Motor neuron (in vitro differentiated cells): ENCODE measurements around the gene EEF1AKMT3. TPM values are rescaled to one million over a fixed set of nuclear protein-coding genes. Genes with fewer than 3 reads are reported as not detected.
"Not testable (repeated sequence)": the region's sequence is repeated elsewhere in the genome, so short reads cannot be mapped to it uniquely, and the experiment has no call there.

Source experiments
- ATAC-seq, 8 experiments: fragments of 200-7000 bp; cut with Tn5 transposase; replicated peaks in 6 of 8; 2 replicates each; pipeline ENCODE4 v1.8.0; 2021; ENCODE audit warnings: mild to moderate bottlenecking in 8 of 8, moderate library complexity in 8 of 8
- H3K27ac ChIP-seq, 2 donors: fragments of 250-450 bp; sonication (Bioruptor Pico); 2 replicates each; pipeline ENCODE4 v1.9.0; 2021; ENCODE audit warnings: antibody characterized with exemption in 2 of 2, mild to moderate bottlenecking in 2 of 2, moderate library complexity in 1 of 2
- H3K4me1 ChIP-seq, 2 donors: fragments of 250-450 bp; sonication (Bioruptor Pico); replicated peaks in 1 of 2; 2 replicates each; pipeline ENCODE4 v1.6.1; 2021; ENCODE audit warnings: antibody characterized with exemption in 2 of 2, mild to moderate bottlenecking in 2 of 2, moderate library complexity in 1 of 2
- H3K4me3 ChIP-seq, 5 donors: fragments of 250-450 bp; sonication (Bioruptor Pico); 2 replicates each; pipeline ENCODE4 v1.9.0; 2021; ENCODE audit warnings: antibody characterized with exemption in 5 of 5, mild to moderate bottlenecking in 5 of 5, moderate library complexity in 4 of 5
- WGBS, 10 experiments: fragments of 450-650 bp; shearing (Covaris generic); methylation state at CpG; one replicate each; pipeline ENCODE4 v1.0.0; 2022; 5-methylcytosine and 5-hydroxymethylcytosine counted together
- in situ Hi-C, 9 experiments: fragments of 400-800 bp; cut with MboI; loops; one replicate each; pipeline ENCODE4 v1.15.0; 2021; ENCODE audit warnings: low sequenced_read_pairs in 9 of 9, low pct_unique_long_range_greater_than_20kb in 2 of 9; ENCODE audit not compliant: unreplicated experiment in 9 of 9
- total RNA-seq, 8 experiments: library from RNA; unstranded; fragments of 300-600 nt; gene quantifications; 2 replicates each; pipeline versions ENCODE4 v1.2.3 to v1.2.4, GENCODE V29; 2022

The EEF1AKMT3 gene
- total RNA-seq, 8 experiments from 2014 or later, result 1.5 to 15.0 (median 6.6) TPM

- 28 to 100% (median 85%) methylated on average over 1 to 6 of the region's 13 CpGs; no CpG with 5 or more reads in 5 of the 10 experiments for WGBS, 10 experiments
- in situ Hi-C loops, result loop anchor here in 6 of 9 experiments (25.0 kb wide), 1 partner anchor 97 kb away; no protein-coding TSS in a partner anchor
- Histone ChIP-seq H3K4me3 (no peak overlapping the region), H3K4me1 (no peaks in the 10 kb centered on the region), H3K27ac (no peak overlapping the region)
- peak in 1 of 8 experiments; percentile 10 for ATAC-seq
Measured at GRCh38 chr12:57815177-57816000, 43.0 kb downstream of the EEF1AKMT3 start.

- WGBS, 10 experiments, result 47 to 100% (median 82%) methylated on average over 1 to 3 of the region's 3 CpGs; no CpG with 5 or more reads in 2 of the 10 experiments
- no peak for ATAC-seq
- in situ Hi-C loops, result loop anchor here in 6 of 9 experiments (25.0 kb wide), 1 partner anchor 96 kb away; no protein-coding TSS in a partner anchor
- H3K4me1 ChIP-seq, result no peaks in the 10 kb centered on the region
- no peak overlapping the region for H3K4me3 ChIP-seq
- no peak overlapping the region for H3K27ac ChIP-seq
Measured at GRCh38 chr12:57816001-57816854, 43.8 kb downstream of the EEF1AKMT3 start.

DNA sequence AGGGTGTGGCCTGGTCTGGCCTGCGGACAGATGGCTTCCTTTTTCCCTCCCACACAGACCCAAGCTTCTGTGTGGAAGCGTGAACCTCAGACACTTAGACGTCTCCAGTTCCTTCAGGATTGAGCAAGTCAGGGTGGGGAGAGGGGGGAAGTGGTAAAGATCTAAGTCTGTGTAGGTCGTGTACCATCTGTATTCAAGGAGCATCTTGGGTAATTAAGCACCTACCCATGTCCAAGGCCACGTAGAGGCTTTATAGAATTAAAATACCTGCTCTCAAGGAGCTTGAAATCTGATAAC is 44.4 kb downstream of the EEF1AKMT3 start:
- H3K4me1 ChIP-seq, result no peaks in the 10 kb centered on the region
- ATAC-seq, result peak in 5 of 8 experiments; percentile 18 to 79 (median 34)
- no peak overlapping the region for H3K4me3 ChIP-seq
- in situ Hi-C loops, result loop anchor here in 6 of 9 experiments (25.0 kb wide), 1 partner anchor 95 kb away; no protein-coding TSS in a partner anchor
- WGBS, 10 experiments, result 7 to 100% (median 81%) methylated on average over 1 to 5 of the region's 5 CpGs
- H3K27ac ChIP-seq, result no peak overlapping the region

GRCh38 chr12:57817261-57817989 is 45.0 kb downstream of the EEF1AKMT3 start:
- Histone ChIP-seq H3K4me1 (no peaks in the 10 kb centered on the region), H3K27ac (no peak overlapping the region), H3K4me3 (no peak overlapping the region)
- peak in 1 of 8 experiments; percentile 3 for ATAC-seq
- WGBS, 10 experiments, result 34 to 100% (median 93%) methylated on average over 2 to 8 of the region's 8 CpGs
- in situ Hi-C loops, result loop anchor here in 6 of 9 experiments (25.0 kb wide), 1 partner anchor 95 kb away; no protein-coding TSS in a partner anchor

GRCh38 chr12:57817990-57818331 is 45.5 kb downstream of the EEF1AKMT3 start:
- H3K27ac ChIP-seq, H3K4me3 ChIP-seq, ATAC-seq, H3K4me1 ChIP-seq: not testable (repeated sequence)
- WGBS, 10 experiments, result 61 to 100% (median 83%) methylated on average over 2 to 3 of the region's 3 CpGs; no CpG with 5 or more reads in 4 of the 10 experiments
- in situ Hi-C loops, result loop anchor here in 6 of 9 experiments (25.0 kb wide), 1 partner anchor 94 kb away; no protein-coding TSS in a partner anchor

DNA sequence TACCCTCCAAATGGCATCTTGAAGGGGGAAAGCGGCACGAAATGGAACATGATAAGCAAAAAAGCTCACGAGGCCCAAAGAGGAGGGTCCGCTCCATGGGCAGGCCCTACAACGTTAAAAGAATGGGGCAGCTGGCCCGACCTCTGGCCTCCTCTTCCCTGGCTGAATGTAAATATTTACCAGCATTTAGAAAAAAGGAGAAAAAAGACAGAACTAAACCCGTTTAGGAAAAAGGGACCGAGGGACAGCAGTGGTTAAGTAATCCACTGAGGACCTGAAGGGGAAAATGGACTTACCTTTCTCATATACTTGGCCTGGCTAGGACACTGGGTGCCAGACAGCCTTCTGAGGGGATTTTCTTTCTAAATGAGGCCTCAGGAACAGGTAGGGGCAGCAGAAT is 47.7 kb downstream of the EEF1AKMT3 start:
- in situ Hi-C loops, result loop anchor here in 6 of 9 experiments (25.0 kb wide), 1 partner anchor 92 kb away; no protein-coding TSS in a partner anchor
- ATAC-seq, H3K4me3 ChIP-seq, H3K4me1 ChIP-seq, H3K27ac ChIP-seq: not testable (repeated sequence)
- 69 to 100% (median 81%) methylated on average over 1 to 7 of the region's 8 CpGs; no CpG with 5 or more reads in 1 of the 10 experiments for WGBS, 10 experiments

DNA sequence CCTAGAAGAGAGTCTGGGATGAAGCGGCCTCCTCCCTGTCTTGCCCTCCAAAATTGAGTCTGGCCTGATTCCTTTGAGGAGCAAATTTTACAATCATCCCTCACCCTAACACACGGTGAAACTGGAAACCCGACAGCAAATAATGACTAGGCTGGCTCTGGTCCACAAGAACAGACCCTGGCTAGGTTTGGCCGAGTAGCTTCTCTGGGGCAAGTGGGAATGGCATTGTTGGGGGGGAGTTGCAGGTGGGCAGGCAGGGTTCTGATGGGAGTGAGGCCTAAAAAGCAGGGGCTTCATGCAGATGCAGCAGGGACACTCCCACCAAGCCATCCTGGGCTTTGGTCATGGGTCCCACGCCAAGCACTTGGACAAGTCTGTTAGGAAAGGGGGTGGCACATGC is 48.6 kb downstream of the EEF1AKMT3 start:
- H3K4me3 ChIP-seq, ATAC-seq, H3K27ac ChIP-seq, H3K4me1 ChIP-seq: not testable (repeated sequence)
- in situ Hi-C loops, result loop anchor here in 6 of 9 experiments (25.0 kb wide), 1 partner anchor 91 kb away; no protein-coding TSS in a partner anchor
- 80 to 93% (median 90%) methylated on average over 1 to 2 of the region's 5 CpGs; no CpG with 5 or more reads in 7 of the 10 experiments for WGBS, 10 experiments

- Histone ChIP-seq H3K4me1 (no peaks in the 10 kb centered on the region), H3K27ac (no peak overlapping the region), H3K4me3 (no peak overlapping the region)
- peak in 2 of 8 experiments; percentile 12 to 14 for ATAC-seq
- 0 to 100% (median 100%) methylated on average over 1 to 7 of the region's 10 CpGs; no CpG with 5 or more reads in 3 of the 10 experiments for WGBS, 10 experiments
- in situ Hi-C loops, result loop anchor here in 6 of 9 experiments (25.0 kb wide), 1 partner anchor 91 kb away; no protein-coding TSS in a partner anchor
Measured at GRCh38 chr12:57821474-57822214, 49.2 kb downstream of the EEF1AKMT3 start.

- Histone ChIP-seq H3K27ac (no peak overlapping the region), H3K4me1 (no peaks in the 10 kb centered on the region), H3K4me3 (no peak overlapping the region)
- in situ Hi-C loops, result loop anchor here in 6 of 9 experiments (25.0 kb wide), 1 partner anchor 90 kb away; no protein-coding TSS in a partner anchor
- ATAC-seq, result peak in 5 of 8 experiments; percentile 8 to 69 (median 44)
- WGBS, 10 experiments, result 42 to 100% (median 91%) methylated on average over 1 to 5 of the region's 10 CpGs; no CpG with 5 or more reads in 4 of the 10 experiments
Measured at GRCh38 chr12:57822392-57823130, 50.1 kb downstream of the EEF1AKMT3 start.

GRCh38 chr12:57823131-57823907 is 50.9 kb downstream of the EEF1AKMT3 start:
- no peak overlapping the region for H3K4me3 ChIP-seq

More at GRCh38 chr12:57823131-57823907, 50.9 kb downstream of the EEF1AKMT3 start:
- 57 to 100% (median 88%) methylated on average over 1 to 10 of the region's 17 CpGs; no CpG with 5 or more reads in 4 of the 10 experiments for WGBS, 10 experiments
- Histone ChIP-seq H3K27ac (no peak overlapping the region), H3K4me1 (no peaks in the 10 kb centered on the region)
- ATAC-seq, result peak in 5 of 8 experiments; percentile 14 to 46 (median 21)
- in situ Hi-C loops, result loop anchor here in 6 of 9 experiments (25.0 kb wide), 1 partner anchor 89 kb away; no protein-coding TSS in a partner anchor
